Kidney glomerular epithelial cell (primary cell): Measurements from ENCODE around the gene PLAC8L1.
"Not testable (repeated sequence)": the region's sequence is repeated elsewhere in the genome, so short reads cannot be mapped to it uniquely, and the experiment has no call there.

ENCODE experiments used
- DNase-seq: peaks from one replicate; lab custom pipeline; 2025; lab: John Stamatoyannopoulos, UW

Gene PLAC8L1

GRCh38 chr5:146105477-146105876 is at the start of gene PLAC8L1:
Gene PLAC8L1, minus strand, starts transcription at chr5:146105577. Its CDS starts 1,266 bp downstream, at chr5:146104311.
- DNase-seq, result no peak

DNA sequence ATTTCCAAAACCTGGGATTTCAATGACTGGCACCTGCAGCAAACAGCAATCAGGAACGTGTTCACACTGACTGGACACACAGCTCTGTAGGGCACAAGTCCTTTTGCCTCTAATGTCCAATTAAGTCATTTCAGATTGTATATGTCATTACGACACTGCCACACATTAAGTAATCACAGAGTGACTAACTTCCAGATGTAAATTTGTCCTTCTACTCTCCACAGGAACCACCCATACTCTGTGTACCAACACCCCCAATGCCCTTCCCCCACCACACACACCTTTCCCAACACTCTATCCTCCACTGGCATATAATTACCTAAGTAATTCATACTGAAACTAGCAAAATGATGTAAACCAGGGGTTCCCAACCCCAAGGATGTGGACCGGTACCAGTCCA is 46.6 kb upstream of the PLAC8L1 start:
- no peak for DNase-seq

- no peak for DNase-seq
These were observed 32.6 kb upstream of the PLAC8L1 start for GRCh38 chr5:146137967-146138403.

GRCh38 chr5:146130440-146131045 is 25.2 kb upstream of the PLAC8L1 start:
- peak; percentile 10 for DNase-seq

DNA sequence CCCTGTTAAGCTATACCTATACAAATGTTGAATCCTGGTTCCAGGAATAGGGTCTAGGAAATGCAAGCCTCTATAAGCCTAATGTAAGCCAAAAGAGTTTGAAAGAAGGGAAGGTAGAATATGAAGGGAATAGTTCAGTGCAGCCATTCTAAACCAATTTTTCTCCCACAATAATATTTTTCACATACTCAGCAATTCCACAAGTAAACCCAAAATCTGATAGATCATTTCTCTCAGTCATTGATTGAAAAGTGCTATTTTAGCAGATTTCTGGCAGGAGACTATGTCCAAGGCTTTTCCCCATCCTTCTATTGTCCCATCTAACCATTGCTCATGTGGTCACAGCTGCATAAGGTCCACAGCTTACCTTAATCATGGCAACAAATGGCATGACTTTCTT is 20.7 kb upstream of the PLAC8L1 start:
- no peak for DNase-seq

GRCh38 chr5:146124580-146124979 is 19.2 kb upstream of the PLAC8L1 start:
- no peak for DNase-seq

- DNase-seq, result not testable (repeated sequence)
These were observed 16.1 kb upstream of the PLAC8L1 start for GRCh38 chr5:146121451-146121850.

- no peak for DNase-seq
These were observed 12.9 kb upstream of the PLAC8L1 start for GRCh38 chr5:146118322-146118721.

DNA sequence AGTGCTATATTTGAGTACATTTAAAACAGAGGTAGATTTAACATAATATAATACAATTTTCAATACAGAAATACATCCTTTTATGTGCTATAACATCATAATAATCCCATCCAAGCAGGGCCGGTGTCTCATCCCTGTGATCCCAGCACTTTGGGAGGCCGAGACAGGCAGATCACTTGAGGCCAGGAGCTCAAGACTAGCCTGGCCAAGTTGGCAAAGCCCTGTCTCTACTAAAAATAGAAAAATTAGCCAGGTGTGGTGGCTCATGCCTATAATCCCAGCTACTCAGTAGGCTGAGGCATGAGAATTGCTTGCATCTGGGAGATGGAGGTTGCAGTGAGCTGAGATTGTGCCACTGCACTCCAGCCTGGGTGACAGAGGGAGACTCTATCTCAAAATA is 11.8 kb upstream of the PLAC8L1 start:
- not testable (repeated sequence) for DNase-seq

GRCh38 chr5:146116361-146116760 is 11.0 kb upstream of the PLAC8L1 start:
- DNase-seq, result no peak

DNA sequence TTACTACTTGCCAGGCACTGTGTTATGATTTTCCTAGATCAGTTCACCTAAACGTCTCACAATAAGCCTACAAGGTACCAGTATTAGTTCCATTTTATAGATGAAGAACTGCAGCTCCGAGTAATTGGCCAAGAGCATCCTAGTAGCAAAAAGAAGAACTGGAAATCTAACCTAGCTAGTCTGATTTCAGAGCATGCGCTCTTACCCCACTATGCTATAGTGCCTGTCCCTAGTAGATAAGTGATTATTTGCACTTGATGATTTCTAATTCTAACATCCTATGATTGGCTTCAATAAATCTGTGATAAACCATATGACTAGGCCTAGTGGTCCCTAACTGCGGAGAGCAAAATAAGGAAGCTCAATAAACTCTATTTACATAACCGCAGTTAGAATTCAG is 7.1 kb upstream of the PLAC8L1 start:
- DNase-seq, result no peak

DNA sequence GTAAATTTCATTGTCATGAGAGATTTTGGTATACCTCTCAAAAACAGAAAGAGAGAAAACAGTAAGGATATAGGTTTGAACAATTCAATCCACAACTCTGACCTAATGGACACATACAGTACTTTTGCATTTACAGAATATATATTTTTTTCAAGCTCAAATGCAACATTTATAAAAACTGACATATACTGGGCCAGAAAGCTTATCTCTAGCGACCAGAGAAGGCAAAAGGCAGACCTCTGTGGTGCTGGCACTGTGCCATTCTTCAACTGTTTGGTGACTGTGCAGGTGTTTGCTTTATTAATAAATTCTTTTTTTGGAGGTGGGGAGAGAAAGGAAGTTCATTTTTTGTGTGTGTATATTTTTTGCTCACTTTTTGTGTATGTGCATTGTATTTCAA is 6.0 kb upstream of the PLAC8L1 start:
- DNase-seq, result no peak

- no peak for DNase-seq
These were observed 4.0 kb upstream of the PLAC8L1 start for GRCh38 chr5:146109379-146109778.

DNA sequence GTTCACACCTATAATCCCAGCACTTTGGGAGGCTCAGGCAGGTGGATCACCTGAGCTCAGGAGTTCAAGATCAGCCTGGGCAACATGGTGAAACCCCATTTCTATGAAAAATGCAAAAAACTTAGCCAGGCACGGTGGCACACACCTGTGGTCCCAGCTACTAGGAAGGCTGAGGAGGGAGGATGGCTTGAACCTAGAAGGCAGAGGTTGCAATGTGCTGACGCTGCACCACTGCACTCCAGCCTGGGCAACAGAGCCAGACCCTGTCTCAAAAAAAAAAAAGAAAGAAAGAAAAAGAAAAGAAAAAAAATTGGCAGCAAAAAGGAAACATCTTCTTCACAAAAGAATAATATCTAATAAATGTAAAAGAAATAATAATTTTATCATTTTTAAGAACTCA is 3.5 kb upstream of the PLAC8L1 start:
- DNase-seq, result not testable (repeated sequence)

- DNase-seq, result no peak
These were observed 2.5 kb upstream of the PLAC8L1 start for GRCh38 chr5:146107901-146108300.

- DNase-seq, result no peak
These were observed 1.8 kb downstream of the PLAC8L1 start for GRCh38 chr5:146103594-146103993.

GRCh38 chr5:146101646-146102045 is 3.7 kb downstream of the PLAC8L1 start:
- DNase-seq, result no peak

- no peak for DNase-seq
These were observed 7.3 kb downstream of the PLAC8L1 start for GRCh38 chr5:146098047-146098446.

GRCh38 chr5:146091881-146092280 is 13.5 kb downstream of the PLAC8L1 start:
- DNase-seq, result no peak

DNA sequence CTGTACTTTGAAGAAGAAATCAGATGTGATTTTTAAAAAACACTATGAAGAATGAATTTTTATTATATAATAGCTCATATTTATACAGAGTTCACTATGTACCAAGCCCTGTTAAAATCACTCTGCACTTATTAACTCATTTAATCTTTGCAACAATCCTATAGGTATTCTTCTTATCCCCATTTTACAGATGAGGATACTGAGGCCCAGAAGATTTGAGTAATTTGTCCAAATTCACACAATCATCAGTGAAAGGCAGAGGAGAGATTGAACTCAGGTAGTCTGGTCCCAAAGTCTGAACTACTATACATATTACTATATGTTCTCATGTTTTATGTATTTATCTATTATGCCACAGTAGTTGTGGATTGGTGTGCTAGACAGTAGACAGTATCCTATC is 16.1 kb downstream of the PLAC8L1 start:
- DNase-seq, result no peak

- no peak for DNase-seq
These were observed 17.3 kb downstream of the PLAC8L1 start for GRCh38 chr5:146088098-146088497.

- no peak for DNase-seq
These were observed 21.0 kb downstream of the PLAC8L1 start for GRCh38 chr5:146084376-146084775.

GRCh38 chr5:146082798-146083197 is 22.6 kb downstream of the PLAC8L1 start:
- no peak for DNase-seq

- DNase-seq, result no peak
These were observed 23.8 kb downstream of the PLAC8L1 start for GRCh38 chr5:146081556-146081955.
